Left forelimb (tissue), 1 donor: ENCODE results near the gene TSPAN8.
"Not testable (repeated sequence)": the region's sequence is repeated elsewhere in the genome, so short reads cannot be mapped to it uniquely, and the experiment has no call there.

Source experiments
- DNase-seq: peaks from one replicate; pipeline ENCODE4 v3.0.0-alpha.2; 2018; ENCODE audit warnings: low spot score

Gene TSPAN8

GRCh38 chr12:71125949-71126348 lies 31.9 kb downstream of the TSPAN8 start:
- DNase-seq: no peak

- DNase-seq: no peak
Measured at GRCh38 chr12:71125515-71125914, 32.3 kb downstream of the TSPAN8 start.

- no peak for DNase-seq
Measured at GRCh38 chr12:71124835-71125460, 32.9 kb downstream of the TSPAN8 start.

GRCh38 chr12:71113148-71113547 lies 44.7 kb downstream of the TSPAN8 start:
- not testable (repeated sequence) for DNase-seq

GRCh38 chr12:71109834-71110233 lies 48.0 kb downstream of the TSPAN8 start:
- no peak for DNase-seq

- no peak for DNase-seq
Measured at GRCh38 chr12:71108355-71108754, 49.4 kb downstream of the TSPAN8 start.

- DNase-seq: no peak
Measured at GRCh38 chr12:71107936-71108335, 49.9 kb downstream of the TSPAN8 start.

GRCh38 chr12:71105956-71106355 lies 51.8 kb downstream of the TSPAN8 start:
- no peak for DNase-seq

GRCh38 chr12:71092290-71092689 lies 65.5 kb downstream of the TSPAN8 start:
- no peak for DNase-seq

- no peak for DNase-seq
Measured at GRCh38 chr12:71090971-71091370, 66.8 kb downstream of the TSPAN8 start.

- no peak for DNase-seq
Measured at GRCh38 chr12:71085575-71085974, 72.2 kb downstream of the TSPAN8 start.

GRCh38 chr12:71075743-71076142 lies 82.1 kb downstream of the TSPAN8 start:
- no peak for DNase-seq
